ENCODE measurements around the gene CFAP90.

CFAP90 gene

GRCh38 chr5:7813576-7813975 is 37.4 kb downstream of the CFAP90 start:
- Histone ChIP-seq H3K36me3 (ENCODE audit: insufficient read depth) (no peaks in the 10 kb centered on the region), H3K4me2 (no peak overlapping the region)

DNA sequence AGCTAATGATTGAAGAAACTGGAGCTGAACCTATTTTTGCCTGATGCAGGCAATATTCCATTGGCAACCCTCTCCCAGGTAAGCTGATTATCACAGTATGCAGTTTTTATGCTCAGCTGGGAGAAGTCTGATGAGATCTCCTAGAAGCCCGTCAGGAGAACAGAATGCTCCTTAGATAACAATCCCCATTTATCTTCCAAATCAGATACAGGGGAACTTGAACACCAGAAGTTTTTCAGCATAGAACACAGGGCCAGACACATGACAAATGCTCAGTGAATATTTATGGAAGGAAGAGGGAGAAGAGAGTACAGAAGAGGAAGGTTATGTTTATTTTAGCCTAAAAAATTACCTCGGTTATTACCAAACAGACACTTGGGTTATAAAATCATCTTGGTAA is 37.9 kb downstream of the CFAP90 start:
- no peaks in the 10 kb centered on the region for H3K79me2 ChIP-seq (ENCODE audit: insufficient read depth, low read depth)
- peaks cover 7% of the 10 kb centered on the region for H3K4me1 ChIP-seq (ENCODE audit: low read depth, poor library complexity, severe bottlenecking)
- TF ChIP-seq, protein P1, sequence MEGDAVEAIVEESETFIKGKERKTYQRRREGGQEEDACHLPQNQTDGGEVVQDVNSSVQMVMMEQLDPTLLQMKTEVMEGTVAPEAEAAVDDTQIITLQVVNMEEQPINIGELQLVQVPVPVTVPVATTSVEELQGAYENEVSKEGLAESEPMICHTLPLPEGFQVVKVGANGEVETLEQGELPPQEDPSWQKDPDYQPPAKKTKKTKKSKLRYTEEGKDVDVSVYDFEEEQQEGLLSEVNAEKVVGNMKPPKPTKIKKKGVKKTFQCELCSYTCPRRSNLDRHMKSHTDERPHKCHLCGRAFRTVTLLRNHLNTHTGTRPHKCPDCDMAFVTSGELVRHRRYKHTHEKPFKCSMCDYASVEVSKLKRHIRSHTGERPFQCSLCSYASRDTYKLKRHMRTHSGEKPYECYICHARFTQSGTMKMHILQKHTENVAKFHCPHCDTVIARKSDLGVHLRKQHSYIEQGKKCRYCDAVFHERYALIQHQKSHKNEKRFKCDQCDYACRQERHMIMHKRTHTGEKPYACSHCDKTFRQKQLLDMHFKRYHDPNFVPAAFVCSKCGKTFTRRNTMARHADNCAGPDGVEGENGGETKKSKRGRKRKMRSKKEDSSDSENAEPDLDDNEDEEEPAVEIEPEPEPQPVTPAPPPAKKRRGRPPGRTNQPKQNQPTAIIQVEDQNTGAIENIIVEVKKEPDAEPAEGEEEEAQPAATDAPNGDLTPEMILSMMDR (conservative IDR thresholded peaks at IDR 0.05; ENCODE audit: low read depth, low read length): no peak
- no peaks in the 10 kb centered on the region for H3K36me3 ChIP-seq (ENCODE audit: insufficient read depth)
- no peaks in the 10 kb centered on the region for H3K27me3 ChIP-seq (ENCODE audit: insufficient read depth, low read depth)
- no peak overlapping the region for H3K4me3 ChIP-seq (IDR thresholded peaks at IDR 0.05; ENCODE audit: insufficient read depth, low read depth, low read length)
- H3K27ac ChIP-seq: no peak overlapping the region
- H3K4me2 ChIP-seq: no peak overlapping the region
- H2AFZ ChIP-seq (ENCODE audit: low read depth): no peak overlapping the region
- H4K20me1 ChIP-seq (ENCODE audit: insufficient read depth): no peaks in the 10 kb centered on the region
- no peak overlapping the region for H3K9ac ChIP-seq

More at GRCh38 chr5:7813576-7813975, 37.4 kb downstream of the CFAP90 start:
- TF ChIP-seq, protein P1 (conservative IDR thresholded peaks at IDR 0.05; ENCODE audit: low read depth, low read length): no peak
- Histone ChIP-seq H3K27me3 (ENCODE audit: insufficient read depth, low read depth) (no peaks in the 10 kb centered on the region), H3K79me2 (ENCODE audit: insufficient read depth, low read depth) (no peaks in the 10 kb centered on the region), H3K27ac (no peak overlapping the region), H4K20me1 (ENCODE audit: insufficient read depth) (no peaks in the 10 kb centered on the region), H2AFZ (ENCODE audit: low read depth) (no peak overlapping the region), H3K9ac (no peak overlapping the region), H3K4me3 (IDR thresholded peaks at IDR 0.05; ENCODE audit: insufficient read depth, low read depth, low read length) (no peak overlapping the region), H3K4me1 (ENCODE audit: low read depth, poor library complexity, severe bottlenecking) (peaks cover 7% of the 10 kb centered on the region)

DNA sequence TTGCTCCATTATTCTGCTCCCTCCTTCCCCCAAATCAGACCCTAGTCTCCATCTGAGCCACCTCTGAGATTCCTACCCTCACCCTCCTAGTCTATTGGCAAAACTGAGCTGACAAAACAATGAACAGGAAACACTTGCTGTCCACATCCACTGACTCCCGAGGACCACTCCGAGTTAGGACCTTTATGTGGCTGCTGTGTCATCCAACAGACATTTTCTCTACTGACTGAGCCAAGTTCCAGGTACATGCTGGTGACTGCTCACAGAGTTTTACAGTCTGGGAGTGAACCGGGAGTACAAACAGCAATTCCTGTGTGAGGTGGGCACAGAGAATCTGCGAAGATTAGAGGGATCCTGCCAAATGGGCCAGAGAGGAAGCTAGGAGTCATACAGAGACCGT is 39.2 kb downstream of the CFAP90 start:
- H4K20me1 ChIP-seq (ENCODE audit: insufficient read depth): no peaks in the 10 kb centered on the region
- no peak overlapping the region for H3K9ac ChIP-seq
- H3K27me3 ChIP-seq (ENCODE audit: insufficient read depth, low read depth): no peaks in the 10 kb centered on the region
- TF ChIP-seq, protein P1 (conservative IDR thresholded peaks at IDR 0.05; ENCODE audit: low read depth, low read length): no peak
- no peaks in the 10 kb centered on the region for H3K79me2 ChIP-seq (ENCODE audit: insufficient read depth, low read depth)
- no peak overlapping the region for H3K4me2 ChIP-seq
- no peak overlapping the region for H3K27ac ChIP-seq
- no peak overlapping the region for H2AFZ ChIP-seq (ENCODE audit: low read depth)
- H3K4me1 ChIP-seq (ENCODE audit: low read depth, poor library complexity, severe bottlenecking): peaks cover 7% of the 10 kb centered on the region
- no peak overlapping the region for H3K4me3 ChIP-seq (IDR thresholded peaks at IDR 0.05; ENCODE audit: insufficient read depth, low read depth, low read length)
- no peaks in the 10 kb centered on the region for H3K36me3 ChIP-seq (ENCODE audit: insufficient read depth)

DNA sequence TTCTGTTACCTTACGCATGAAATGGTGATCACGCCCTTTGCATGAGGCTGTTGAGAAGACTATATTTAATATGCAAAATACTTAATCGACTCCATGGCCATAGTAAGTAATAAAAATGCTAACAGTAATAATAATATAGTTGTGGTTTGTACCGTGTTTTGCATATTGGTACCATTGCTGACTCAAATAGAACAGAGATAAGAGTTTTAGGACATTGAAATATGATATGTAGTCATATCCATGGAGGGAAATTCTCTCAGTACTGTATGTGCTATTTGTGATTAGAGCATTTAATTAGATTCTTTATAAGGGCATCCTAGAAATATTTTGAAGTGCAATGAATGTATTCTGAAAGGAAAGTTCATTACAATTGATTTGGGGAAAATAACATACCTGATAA is 41.9 kb downstream of the CFAP90 start:
- no peaks in the 10 kb centered on the region for H3K4me1 ChIP-seq (ENCODE audit: low read depth, poor library complexity, severe bottlenecking)
- H3K36me3 ChIP-seq (ENCODE audit: insufficient read depth): no peaks in the 10 kb centered on the region
- TF ChIP-seq, protein P1 (conservative IDR thresholded peaks at IDR 0.05; ENCODE audit: low read depth, low read length): no peak
- H3K4me2 ChIP-seq: no peak overlapping the region
- no peak overlapping the region for H3K9ac ChIP-seq
- no peaks in the 10 kb centered on the region for H3K79me2 ChIP-seq (ENCODE audit: insufficient read depth, low read depth)
- no peaks in the 10 kb centered on the region for H4K20me1 ChIP-seq (ENCODE audit: insufficient read depth)
- no peak overlapping the region for H2AFZ ChIP-seq (ENCODE audit: low read depth)
- H3K4me3 ChIP-seq (IDR thresholded peaks at IDR 0.05; ENCODE audit: insufficient read depth, low read depth, low read length): no peak overlapping the region
- H3K27me3 ChIP-seq (ENCODE audit: insufficient read depth, low read depth): no peaks in the 10 kb centered on the region
- no peak overlapping the region for H3K27ac ChIP-seq

All from KMS-11 (cell line).